ENCODE data around the gene ANKIB1.
"Not testable (repeated sequence)": the region's sequence is repeated elsewhere in the genome, so short reads cannot be mapped to it uniquely, and the experiment has no call there.

ANKIB1 gene

GRCh38 chr7:92245487-92246359 is at the start of gene ANKIB1, which contains the start of gene KRIT1:
Gene ANKIB1, plus strand, starts transcription at chr7:92245974. Its CDS starts 49,005 bp downstream, at chr7:92294979.
Gene KRIT1, minus strand, starts transcription at chr7:92245914. Its CDS starts 3,779 bp downstream, at chr7:92242135.
- peak; percentile 88 for DNase-seq

GRCh38 chr7:92200791-92201190 is 45.0 kb upstream of the ANKIB1 start:
- no peak for DNase-seq

GRCh38 chr7:92205987-92206386 is 39.8 kb upstream of the ANKIB1 start:
- no peak for DNase-seq

GRCh38 chr7:92206672-92207071 is 39.1 kb upstream of the ANKIB1 start:
- DNase-seq, result no peak

- no peak for DNase-seq
These were observed 24.0 kb upstream of the ANKIB1 start for GRCh38 chr7:92221766-92222165.

GRCh38 chr7:92226981-92227380 is 18.8 kb upstream of the ANKIB1 start:
- no peak for DNase-seq

- no peak for DNase-seq
These were observed 17.7 kb upstream of the ANKIB1 start for GRCh38 chr7:92228100-92228499.

- no peak for DNase-seq
These were observed 17.0 kb upstream of the ANKIB1 start for GRCh38 chr7:92228742-92229141.

GRCh38 chr7:92230547-92230946 is 15.2 kb upstream of the ANKIB1 start:
- no peak for DNase-seq

GRCh38 chr7:92242972-92243371 is 2.8 kb upstream of the ANKIB1 start:
- DNase-seq, result no peak

- peak; percentile 48 for DNase-seq
These were observed 827 bp upstream of the ANKIB1 start for GRCh38 chr7:92244808-92245486.

- DNase-seq, result peak; percentile 60
These were observed 757 bp downstream of the ANKIB1 start for GRCh38 chr7:92246360-92247101.

GRCh38 chr7:92250603-92251002 is 4.8 kb downstream of the ANKIB1 start:
- no peak for DNase-seq

GRCh38 chr7:92251181-92251580 is 5.4 kb downstream of the ANKIB1 start:
- no peak for DNase-seq

- DNase-seq, result peak; percentile 75
These were observed 7.5 kb downstream of the ANKIB1 start for GRCh38 chr7:92253251-92253650.

GRCh38 chr7:92254800-92255199 is 9.0 kb downstream of the ANKIB1 start:
- DNase-seq, result not testable (repeated sequence)

- DNase-seq, result no peak
These were observed 9.5 kb downstream of the ANKIB1 start for GRCh38 chr7:92255308-92255707.

- no peak for DNase-seq
These were observed 13.3 kb downstream of the ANKIB1 start for GRCh38 chr7:92259062-92259461.

- no peak for DNase-seq
These were observed 14.0 kb downstream of the ANKIB1 start for GRCh38 chr7:92259610-92260247.

- DNase-seq, result no peak
These were observed 14.5 kb downstream of the ANKIB1 start for GRCh38 chr7:92260248-92260781.

GRCh38 chr7:92266415-92267241 is 20.9 kb downstream of the ANKIB1 start:
- DNase-seq, result no peak

GRCh38 chr7:92268921-92269320 is 23.1 kb downstream of the ANKIB1 start:
- DNase-seq, result no peak

Measured in midbrain (tissue), 1 donor.